HG02970 (cell line): ENCODE data around the gene SCAP.
"Not testable (repeated sequence)": the region's sequence is repeated elsewhere in the genome, so short reads cannot be mapped to it uniquely, and the experiment has no call there.

Experiments
- ATAC-seq: cut with Tn5 transposase; IDR thresholded peaks from one replicate; pipeline ENCODE4 v1.9.1; 2021; ENCODE audit warnings: mild to moderate bottlenecking, moderate library complexity, moderate number of reproducible peaks; ENCODE audit not compliant: unreplicated experiment, low FRiP score

Gene SCAP

GRCh38 chr3:47482366-47482765, 6.6 kb upstream of the SCAP start:
- no peak for ATAC-seq

GRCh38 chr3:47481763-47482162, 6.0 kb upstream of the SCAP start:
- not testable (repeated sequence) for ATAC-seq

GRCh38 chr3:47480267-47480666, 4.5 kb upstream of the SCAP start:
- not testable (repeated sequence) for ATAC-seq

GRCh38 chr3:47479826-47480160, 4.1 kb upstream of the SCAP start:
- ATAC-seq = no peak

GRCh38 chr3:47478022-47478421, 2.3 kb upstream of the SCAP start:
- no peak for ATAC-seq

GRCh38 chr3:47476644-47477199, 981 bp upstream of the SCAP start:
- ATAC-seq = no peak

GRCh38 chr3:47476330-47476626, 537 bp upstream of the SCAP start:
- ATAC-seq = no peak

- ATAC-seq = no peak
Observed at GRCh38 chr3:47475029-47475569, 642 bp downstream of the SCAP start.

- no peak for ATAC-seq
Observed at GRCh38 chr3:47473391-47473790, 2.4 kb downstream of the SCAP start.

GRCh38 chr3:47469616-47470015, 6.1 kb downstream of the SCAP start:
- no peak for ATAC-seq

- ATAC-seq = not testable (repeated sequence)
Observed at GRCh38 chr3:47468315-47468714, 7.4 kb downstream of the SCAP start.

- ATAC-seq = no peak
Observed at GRCh38 chr3:47464588-47464987, 11.2 kb downstream of the SCAP start.

- ATAC-seq = not testable (repeated sequence)
Observed at GRCh38 chr3:47459534-47460085, 16.1 kb downstream of the SCAP start.

- no peak for ATAC-seq
Observed at GRCh38 chr3:47456984-47457383, 18.8 kb downstream of the SCAP start.

- no peak for ATAC-seq
Observed at GRCh38 chr3:47455806-47456452, 19.8 kb downstream of the SCAP start.

- ATAC-seq = no peak
Observed at GRCh38 chr3:47452453-47453215, 23.1 kb downstream of the SCAP start.

GRCh38 chr3:47444103-47444502, 31.6 kb downstream of the SCAP start:
- no peak for ATAC-seq

GRCh38 chr3:47443611-47443995, 32.1 kb downstream of the SCAP start:
- no peak for ATAC-seq

- ATAC-seq = no peak
Observed at GRCh38 chr3:47441796-47442551, 33.8 kb downstream of the SCAP start.

- no peak for ATAC-seq
Observed at GRCh38 chr3:47440131-47440530, 35.6 kb downstream of the SCAP start.

GRCh38 chr3:47436180-47436579, 39.6 kb downstream of the SCAP start:
- no peak for ATAC-seq
